H1 (cell line): Measurements from ENCODE around the gene DOK7. TPM values are rescaled to one million over a fixed set of nuclear protein-coding genes. Genes with fewer than 3 reads are reported as not detected.

Experiments
- CTCF ChIA-PET: fragments of 300-600 bp; sonication (Branson Sonifier 250); formaldehyde crosslinking; loops from one replicate; lab custom pipeline; 2021; ENCODE audit not compliant: partially characterized antibody; lab: Charles Lee
- POLR2A ChIA-PET: fragments of 300-600 bp; sonication (Branson Sonifier 250); formaldehyde crosslinking; loops from one replicate; lab custom pipeline; 2021; ENCODE audit warnings: inconsistent platforms; ENCODE audit not compliant: partially characterized antibody; lab: Charles Lee
- DNase-seq, 2 experiments: peaks; one replicate each; pipeline versions ENCODE4 v3.0.0 to v3.0.0-alpha.2; 2010 to 2022; ENCODE audit warnings: low spot score in 2 of 2, low read depth in 1 of 2, mixed read lengths in 1 of 2
- FAIRE-seq: peaks from 2 replicates; lab custom pipeline; 2011; peaks lifted over from hg19 to GRCh38; lab: Jason Lieb, UNC
- H2AFZ ChIP-seq: 2 replicates; pipeline ENCODE4 v1.8.1; 2012; ENCODE audit warnings: low read length, inconsistent platforms
- H2AK5ac ChIP-seq: 2 replicates; pipeline ENCODE4 v1.6.1; 2013; ENCODE audit warnings: low read depth, low read length
- H2BK120ac ChIP-seq: replicated peaks from 2 replicates; pipeline ENCODE3; 2013; ENCODE audit warnings: low read depth, low read length, inconsistent platforms
- H2BK12ac ChIP-seq: 2 replicates; pipeline ENCODE4 v1.6.1; 2013; ENCODE audit warnings: low read depth, low read length
- H2BK15ac ChIP-seq: 2 replicates; pipeline ENCODE4 v1.6.1; 2013; ENCODE audit warnings: low read length
- H2BK20ac ChIP-seq: 2 replicates; pipeline ENCODE4 v1.6.1; 2013; ENCODE audit warnings: low read length
- H2BK5ac ChIP-seq: 2 replicates; pipeline ENCODE4 v1.6.1; 2013; ENCODE audit warnings: low read depth, low read length
- H3K14ac ChIP-seq: 2 replicates; pipeline ENCODE4 v1.6.1; 2013; ENCODE audit warnings: inconsistent platforms; ENCODE audit not compliant: insufficient read length
- H3K18ac ChIP-seq: 2 replicates; pipeline ENCODE4 v1.6.1; 2013; ENCODE audit warnings: low read length; ENCODE audit errors: extremely low read depth
- H3K23ac ChIP-seq: 2 replicates; pipeline ENCODE4 v1.6.1; 2013; ENCODE audit warnings: inconsistent platforms; ENCODE audit not compliant: insufficient read length
- H3K23me2 ChIP-seq: 2 replicates; pipeline ENCODE4 v1.6.1; 2013; ENCODE audit warnings: low read depth, low read length
- H3K27ac ChIP-seq: 2 replicates; pipeline ENCODE4 v1.6.1; 2011; ENCODE audit warnings: low read depth, low read length, inconsistent platforms
- H3K27me3 ChIP-seq, 4 experiments: replicated peaks in 1 of 4; 1 replicate in 1 of 4; 2 replicates in 3 of 4; pipeline versions ENCODE4 v1.6.1 to v1.8.1; 2011 to 2013; ENCODE audit warnings: low read length in 3 of 4, mild to moderate bottlenecking in 3 of 4, inconsistent platforms in 2 of 4, mixed read lengths in 2 of 4, moderate library complexity in 1 of 4; ENCODE audit not compliant: control insufficient read depth in 3 of 4, insufficient read depth in 3 of 4; ENCODE audit errors: extremely low read depth in 1 of 4
- H3K36me3 ChIP-seq, 4 experiments: 2 replicates each; pipeline versions ENCODE4 v1.6.1 to v1.8.1; 2011 to 2013; ENCODE audit warnings: mild to moderate bottlenecking in 4 of 4, low read length in 3 of 4, moderate library complexity in 2 of 4, control low read depth in 1 of 4, inconsistent platforms in 1 of 4; ENCODE audit not compliant: insufficient read depth in 4 of 4, control insufficient read depth in 2 of 4
- H3K4ac ChIP-seq: replicated peaks from 2 replicates; pipeline ENCODE3; 2013; ENCODE audit warnings: low read length, low read depth, mixed read lengths, inconsistent platforms; ENCODE audit not compliant: insufficient read length
- H3K4me1 ChIP-seq, 4 experiments: replicated peaks in 1 of 4; 1 replicate in 1 of 4; 2 replicates in 3 of 4; pipeline versions ENCODE4 v1.6.1 to v1.8.1; 2011 to 2013; ENCODE audit warnings: low read length in 3 of 4, inconsistent platforms in 2 of 4, mixed read lengths in 1 of 4; ENCODE audit not compliant: insufficient read depth in 4 of 4, control insufficient read depth in 3 of 4
- H3K4me2 ChIP-seq, 2 experiments: 2 replicates each; pipeline versions ENCODE4 v1.6.1 to v1.8.1; 2011 to 2013; ENCODE audit warnings: low read depth in 2 of 2, low read length in 2 of 2, control low read depth in 1 of 2, inconsistent platforms in 1 of 2, mild to moderate bottlenecking in 1 of 2; ENCODE audit not compliant: insufficient read depth in 1 of 2
- H3K4me3 ChIP-seq, 4 experiments: fragments of 200-600, 300-600 bp in 1 of 4; sonication (generic), shearing (Covaris generic), sonication (Bioruptor Twin) in 1 of 4; 2 replicates each; pipeline versions ENCODE4 v1.5.1 to v1.8.1; 2011 to 2016; ENCODE audit warnings: low read length in 4 of 4, low read depth in 3 of 4, control low read depth in 2 of 4, inconsistent platforms in 2 of 4, mild to moderate bottlenecking in 2 of 4, mixed read lengths in 1 of 4, moderate library complexity in 1 of 4; ENCODE audit not compliant: insufficient read depth in 2 of 4; ENCODE audit errors: extremely low read depth in 1 of 4
- H3K56ac ChIP-seq: replicated peaks from 2 replicates; pipeline ENCODE3; 2013; ENCODE audit warnings: low read depth, mild to moderate bottlenecking, mixed read lengths, low read length, inconsistent platforms; ENCODE audit not compliant: insufficient read length
- H3K79me1 ChIP-seq: 2 replicates; pipeline ENCODE4 v1.6.1; 2013; ENCODE audit warnings: low read depth, low read length, control low read depth
- H3K79me2 ChIP-seq, 2 experiments: 2 replicates each; pipeline versions ENCODE4 v1.6.1 to v1.8.1; 2012 to 2013; ENCODE audit warnings: low read length in 2 of 2, mild to moderate bottlenecking in 2 of 2, inconsistent platforms in 1 of 2; ENCODE audit not compliant: insufficient read depth in 2 of 2, control insufficient read depth in 1 of 2
- H3K9ac ChIP-seq, 4 experiments: replicated peaks in 1 of 4; 1 replicate in 1 of 4; 2 replicates in 3 of 4; pipeline versions ENCODE4 v1.6.1 to v1.8.1; 2011 to 2013; ENCODE audit warnings: low read depth in 3 of 4, low read length in 3 of 4, control low read depth in 2 of 4, mild to moderate bottlenecking in 2 of 4, moderate library complexity in 2 of 4, inconsistent platforms in 1 of 4; ENCODE audit errors: extremely low read depth in 1 of 4
- H3K9me3 ChIP-seq, 2 experiments: 2 replicates each; pipeline versions ENCODE4 v1.6.1 to v1.8.1; 2012 to 2013; ENCODE audit warnings: mild to moderate bottlenecking in 2 of 2, moderate library complexity in 2 of 2, control low read depth in 1 of 2, inconsistent platforms in 1 of 2, low read depth in 1 of 2, low read length in 1 of 2, mixed read lengths in 1 of 2; ENCODE audit not compliant: insufficient read depth in 2 of 2
- H4K20me1 ChIP-seq, 2 experiments: replicated peaks in 1 of 2; 2 replicates each; pipeline versions ENCODE3 to v1.8.1; 2011 to 2013; ENCODE audit warnings: inconsistent platforms in 2 of 2, low read length in 2 of 2, mild to moderate bottlenecking in 1 of 2; ENCODE audit not compliant: insufficient read depth in 2 of 2, control insufficient read depth in 1 of 2
- H4K5ac ChIP-seq: 2 replicates; pipeline ENCODE4 v1.6.1; 2013; ENCODE audit warnings: low read length, low read depth, mixed read lengths, inconsistent platforms; ENCODE audit not compliant: insufficient read length
- H4K8ac ChIP-seq: 2 replicates; pipeline ENCODE4 v1.8.0; 2013; ENCODE audit warnings: mild to moderate bottlenecking, moderate library complexity, low read length, inconsistent platforms; ENCODE audit not compliant: insufficient read depth; ENCODE audit errors: extremely low read depth
- H4K91ac ChIP-seq: replicated peaks from 2 replicates; pipeline ENCODE3; 2013; ENCODE audit warnings: low read length, mixed read lengths, inconsistent platforms; ENCODE audit not compliant: insufficient read length
- CBX5 ChIP-seq: fragments of 300-800, 300-1000 bp; sonication (generic); IDR thresholded peaks from 2 replicates; pipeline ENCODE4 v1.7.1; 2016; ENCODE audit warnings: antibody characterized with exemption, low read length, low read depth
- EGR1 ChIP-seq: IDR thresholded peaks from 2 replicates; pipeline ENCODE4 v1.6.1; 2011; ENCODE audit warnings: low read depth, low read length, borderline replicate concordance
- EP300 ChIP-seq, 2 experiments: IDR thresholded peaks; 1 replicate in 1 of 2; 2 replicates in 1 of 2; pipeline ENCODE4 v1.6.1; 2011 to 2012; ENCODE audit warnings: low read depth in 2 of 2, low read length in 2 of 2, mild to moderate bottlenecking in 2 of 2, borderline replicate concordance in 1 of 2, inconsistent platforms in 1 of 2, moderate library complexity in 1 of 2
- FOSL1 ChIP-seq: IDR thresholded peaks from 2 replicates; pipeline ENCODE4 v1.6.1; 2011; ENCODE audit warnings: mild to moderate bottlenecking, low read depth, low read length, moderate library complexity; ENCODE audit not compliant: insufficient read depth
- JUND ChIP-seq: IDR thresholded peaks from 2 replicates; pipeline ENCODE4 v1.6.1; 2011; ENCODE audit warnings: mild to moderate bottlenecking, improper control_type of control experiment, low read length
- NANOG ChIP-seq: IDR thresholded peaks from 2 replicates; pipeline ENCODE4 v1.6.1; 2011; ENCODE audit warnings: low read length, low read depth, mild to moderate bottlenecking, inconsistent platforms; ENCODE audit not compliant: insufficient read depth, poor library complexity, severe bottlenecking
- RFX5 ChIP-seq: IDR thresholded peaks from 2 replicates; pipeline ENCODE4 v1.6.1; 2011; ENCODE audit warnings: low read depth, low read length, improper control_type of control experiment, borderline replicate concordance
- SP1 ChIP-seq: IDR thresholded peaks from 2 replicates; pipeline ENCODE4 v1.6.1; 2011; ENCODE audit warnings: low read depth, low read length
- SP2 ChIP-seq: IDR thresholded peaks from 2 replicates; pipeline ENCODE4 v1.6.1; 2012; ENCODE audit warnings: mild to moderate bottlenecking, low read length, inconsistent platforms
- TAF1 ChIP-seq: IDR thresholded peaks from 2 replicates; pipeline ENCODE4 v1.6.1; 2011; ENCODE audit warnings: mild to moderate bottlenecking, low read depth, low read length
- WGBS, 2 experiments: shearing (Covaris generic) in 1 of 2; methylation state at CpG; one replicate each; pipeline versions ENCODE4 v1.1.6 to v1.1.7; 2013 to 2015; ENCODE audit warnings: low lambda C conversion rate in 2 of 2, mixed read lengths in 2 of 2, inconsistent platforms in 1 of 2, low coverage in 1 of 2, missing lambda C conversion rate in 1 of 2; ENCODE audit not compliant: insufficient replicate concordance in 2 of 2, insufficient coverage in 1 of 2, insufficient read length in 1 of 2; ENCODE audit errors: extremely low coverage in 1 of 2, missing lambda C conversion rate in 1 of 2; 5-methylcytosine and 5-hydroxymethylcytosine counted together
- polyA plus RNA-seq, 7 experiments: library from polyadenylated mRNA; depleted of rRNA in 3 of 7; stranded (reverse) in 5 of 7; unstranded in 2 of 7; fragments of >200 nt in 5 of 7; fragments of 200-250 nt in 2 of 7; gene quantifications; 1 replicate in 5 of 7; 2 replicates in 1 of 7; 4 replicates in 1 of 7; pipeline versions ENCODE4 v1.2.1 to v1.2.3, GENCODE V29; 2011 to 2013; ENCODE audit warnings: missing spikeins in 2 of 7, mixed read lengths in 2 of 7
- total RNA-seq: library from RNA; stranded (reverse); fragmentation: NEBNext Ultra II Directional; extraction: Animal tissue kit (Norgen Biotek cat#: 25700); gene quantifications from 2 replicates; pipeline ENCODE4 v1.2.1, GENCODE V29; 2021

Gene DOK7
- total and polyA plus RNA-seq, 2 of the 8 experiments (the other 6 are each of a cell fraction or from before 2014, with no cell fraction given), result 0.32 TPM; not detected in 1

GRCh38 chr4:3499710-3500109, 36.6 kb downstream of the DOK7 start:
- Histone ChIP-seq H2AFZ (no peak overlapping the region), H3K4me1 (no peaks in the 10 kb centered on the region; a peak in 2 of 7 replicates), H4K20me1 (peaks cover 30 to 54% of the 10 kb centered on the region in 2 experiments), H4K8ac (no peak overlapping the region), H3K9ac (no peak overlapping the region)
- TF ChIP-seq FOSL1 (no peak), CBX5 (no peak), SP1 (no peak), EP300 (IDR thresholded peaks at IDR 0.05; ENCODE audit: borderline replicate concordance in 1 of 2, low read depth in 2 of 2, low read length in 2 of 2) (no peak), NANOG (no peak), EGR1 (no peak), RFX5 (no peak), SP2 (no peak), JUND (no peak), TAF1 (no peak)
- TF ChIP-seq, all 59 proteins: peak for 0
- 92% methylated on average over 2 of the region's 12 CpGs; no CpG with 5 or more reads in 1 of the 2 experiments for WGBS, 2 experiments
- no peak overlapping the region for H2BK120ac ChIP-seq
- POLR2A ChIA-PET, result interaction anchor here (0.6 to 4.1 kb wide), 2 partner anchors 15 to 270 kb away, joined by 3 to 15 read pairs; no protein-coding TSS in a partner anchor
- no peak for DNase-seq
- no peak overlapping the region for H3K18ac ChIP-seq
- H3K79me2 ChIP-seq, result no peaks in the 10 kb centered on the region; a peak in 1 of 4 replicates
- H2BK20ac ChIP-seq, result no peak overlapping the region
- no peak overlapping the region for H3K56ac ChIP-seq
- H3K27ac ChIP-seq, result no peak overlapping the region
- no peak for FAIRE-seq
- no peak overlapping the region for H4K91ac ChIP-seq
- 0 out of 8 replicates have a peak, but pooled peaks cover 0 to 2% (median 0%) of the 10 kb centered on the region in 4 experiments for H3K36me3 ChIP-seq
- no peak overlapping the region for H3K23ac ChIP-seq
- H2AK5ac ChIP-seq, result no peak overlapping the region
- no peak overlapping the region for H2BK12ac ChIP-seq
- H2BK5ac ChIP-seq, result no peak overlapping the region
- no peak overlapping the region for H3K14ac ChIP-seq
- CTCF ChIA-PET, result interaction anchor here (0.7 to 8.0 kb wide), 3 partner anchors 15 to 274 kb away, joined by 3 to 72 read pairs (median 12); no protein-coding TSS in a partner anchor
- no peak overlapping the region for H4K5ac ChIP-seq
- H3K23me2 ChIP-seq, result no peaks in the 10 kb centered on the region
- H3K27me3 ChIP-seq, result peaks cover 12 to 37% (median 28%) of the 10 kb centered on the region in 4 experiments; a peak in 6 of 7 replicates
- no peaks in the 10 kb centered on the region for H3K9me3 ChIP-seq
- H3K79me1 ChIP-seq, result no peaks in the 10 kb centered on the region; the same call in none of the 2 replicates
- H3K4ac ChIP-seq, result no peak overlapping the region
- no peak overlapping the region for H2BK15ac ChIP-seq
- no peak overlapping the region for H3K4me3 ChIP-seq
- H3K4me2 ChIP-seq, result no peak overlapping the region
